HG03432 (cell line): ENCODE measurements around the gene PNKD.

Source experiments
- ATAC-seq: cut with Tn5 transposase; IDR thresholded peaks from one replicate; pipeline ENCODE4 v1.9.1; 2021; ENCODE audit warnings: mild to moderate bottlenecking, moderate library complexity; ENCODE audit not compliant: unreplicated experiment

Gene PNKD, protein sequence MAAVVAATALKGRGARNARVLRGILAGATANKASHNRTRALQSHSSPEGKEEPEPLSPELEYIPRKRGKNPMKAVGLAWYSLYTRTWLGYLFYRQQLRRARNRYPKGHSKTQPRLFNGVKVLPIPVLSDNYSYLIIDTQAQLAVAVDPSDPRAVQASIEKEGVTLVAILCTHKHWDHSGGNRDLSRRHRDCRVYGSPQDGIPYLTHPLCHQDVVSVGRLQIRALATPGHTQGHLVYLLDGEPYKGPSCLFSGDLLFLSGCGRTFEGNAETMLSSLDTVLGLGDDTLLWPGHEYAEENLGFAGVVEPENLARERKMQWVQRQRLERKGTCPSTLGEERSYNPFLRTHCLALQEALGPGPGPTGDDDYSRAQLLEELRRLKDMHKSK

DNA sequence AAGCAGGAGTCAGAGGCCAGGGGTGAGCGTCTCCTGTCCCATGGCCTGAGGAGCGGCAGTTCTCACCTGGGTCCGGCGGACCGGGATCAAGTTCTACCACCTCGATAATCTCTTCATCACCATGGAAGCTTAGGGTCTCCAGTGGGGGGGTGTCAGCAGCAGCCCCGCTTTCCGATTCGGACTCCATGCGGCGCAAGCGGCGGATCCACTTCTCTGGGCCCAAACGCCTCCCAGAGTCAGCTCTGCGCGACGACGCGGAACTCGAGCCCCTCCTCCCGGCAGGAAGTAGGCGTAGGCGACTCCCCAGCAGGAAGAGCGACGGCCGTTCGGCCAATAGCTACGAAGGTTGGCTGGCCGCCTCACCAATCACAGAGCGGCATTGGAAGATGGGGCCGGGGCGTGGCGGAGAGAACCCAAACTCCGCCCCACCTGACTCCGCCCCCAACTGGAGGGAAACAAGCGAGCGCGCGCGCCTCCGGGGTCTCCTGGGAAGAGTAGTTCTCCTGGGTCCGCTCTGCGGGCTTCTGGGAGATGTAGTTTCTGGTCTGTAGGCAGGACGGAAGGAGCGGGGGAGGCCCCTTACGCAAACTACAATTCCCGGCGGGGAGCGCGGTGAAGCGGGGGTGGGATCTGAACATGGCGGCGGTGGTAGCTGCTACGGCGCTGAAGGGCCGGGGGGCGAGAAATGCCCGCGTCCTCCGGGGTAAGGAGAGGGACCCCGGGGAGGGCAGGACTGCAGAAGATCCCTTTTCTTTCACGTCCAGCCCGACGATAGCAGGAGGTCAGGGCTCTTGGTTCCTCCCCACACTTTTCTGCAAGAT lies at the start of gene PNKD, which contains the start of gene AAMP:
Gene PNKD, plus strand, starts transcription at position 620 of the 821 bp plus-strand sequence. Its CDS starts 17 bp downstream, at position 637.
Gene AAMP, minus strand, starts transcription at position 238 of the 821 bp plus-strand sequence. Its CDS starts 51 bp downstream, at position 187.
- peak; percentile 91 for ATAC-seq

DNA sequence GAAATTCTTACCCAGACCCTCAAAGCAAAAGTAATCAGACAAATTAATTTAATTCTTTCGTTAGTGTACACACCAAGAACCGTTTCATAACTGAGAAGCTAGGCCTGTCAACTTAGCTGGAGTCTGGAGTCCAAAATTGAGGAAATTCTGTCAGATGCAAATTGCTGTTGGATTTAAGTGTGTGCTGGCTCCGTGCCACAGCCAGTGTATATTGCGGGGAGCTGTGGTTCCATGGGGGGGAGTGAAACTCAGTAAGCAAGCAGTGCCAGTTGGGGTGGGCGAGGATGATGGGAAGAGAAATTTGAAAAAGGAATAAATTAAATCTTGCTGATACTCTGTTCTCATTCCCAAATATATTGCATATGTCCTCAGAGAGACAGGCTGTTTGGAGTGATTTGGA lies 49.3 kb upstream of the PNKD start:
- no peak for ATAC-seq

DNA sequence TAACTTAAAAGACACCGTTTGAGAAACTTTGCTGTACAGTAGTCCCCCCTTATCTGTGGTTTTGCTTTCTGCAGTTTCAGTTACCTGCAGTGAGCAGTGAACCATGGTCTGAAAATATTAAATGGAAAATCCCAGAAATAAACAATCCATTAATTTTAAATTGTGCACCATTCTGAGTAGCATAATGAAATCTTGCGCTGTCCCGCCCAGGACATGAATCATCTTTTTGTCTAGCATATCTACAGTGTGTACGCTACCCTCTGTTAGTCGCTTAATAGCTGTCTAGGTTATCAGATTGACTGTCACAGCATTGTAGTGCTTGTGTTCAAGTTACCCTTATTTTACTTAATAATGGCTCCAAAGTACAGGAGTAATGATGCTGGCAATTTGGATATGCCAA lies 47.3 kb upstream of the PNKD start:
- peak; percentile 16 for ATAC-seq

DNA sequence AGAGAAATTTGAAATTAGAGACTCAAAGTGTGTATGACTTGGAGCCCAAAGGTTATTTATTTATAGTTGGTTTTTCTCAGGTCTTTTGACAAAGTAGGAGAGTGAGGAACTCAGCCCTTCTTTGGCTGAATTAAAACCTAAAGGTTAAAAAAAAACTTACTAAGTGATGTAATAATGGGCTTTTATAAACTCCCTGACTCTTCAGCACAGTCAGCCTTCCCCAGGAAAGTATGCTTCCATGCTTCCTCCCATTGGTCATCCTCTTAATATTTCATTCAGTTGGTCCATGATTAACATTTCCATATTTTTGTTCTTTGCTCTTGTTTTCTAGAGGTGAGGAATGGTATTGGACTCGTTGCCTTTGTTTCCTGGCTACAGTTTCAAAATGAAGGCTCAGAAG lies 46.1 kb upstream of the PNKD start:
- ATAC-seq = no peak

DNA sequence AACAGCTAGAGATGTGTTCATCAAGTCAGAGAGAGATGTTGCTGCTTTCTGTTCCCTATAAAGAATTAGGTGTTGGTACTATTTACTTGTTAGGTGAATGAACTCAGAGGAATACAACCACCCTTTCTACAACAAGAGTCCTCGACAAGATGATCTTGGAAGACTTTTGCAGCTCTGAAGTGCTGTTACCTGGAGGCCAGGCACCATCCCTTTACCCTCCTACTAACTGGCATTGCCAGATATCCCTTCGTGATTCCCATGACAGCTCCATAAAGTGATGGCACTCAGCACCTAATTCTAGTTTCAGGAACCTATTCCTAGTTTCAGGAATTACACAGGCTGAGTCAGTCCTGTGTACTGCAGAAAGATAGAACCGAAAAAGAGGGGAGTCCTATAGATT lies 43.4 kb upstream of the PNKD start:
- no peak for ATAC-seq

DNA sequence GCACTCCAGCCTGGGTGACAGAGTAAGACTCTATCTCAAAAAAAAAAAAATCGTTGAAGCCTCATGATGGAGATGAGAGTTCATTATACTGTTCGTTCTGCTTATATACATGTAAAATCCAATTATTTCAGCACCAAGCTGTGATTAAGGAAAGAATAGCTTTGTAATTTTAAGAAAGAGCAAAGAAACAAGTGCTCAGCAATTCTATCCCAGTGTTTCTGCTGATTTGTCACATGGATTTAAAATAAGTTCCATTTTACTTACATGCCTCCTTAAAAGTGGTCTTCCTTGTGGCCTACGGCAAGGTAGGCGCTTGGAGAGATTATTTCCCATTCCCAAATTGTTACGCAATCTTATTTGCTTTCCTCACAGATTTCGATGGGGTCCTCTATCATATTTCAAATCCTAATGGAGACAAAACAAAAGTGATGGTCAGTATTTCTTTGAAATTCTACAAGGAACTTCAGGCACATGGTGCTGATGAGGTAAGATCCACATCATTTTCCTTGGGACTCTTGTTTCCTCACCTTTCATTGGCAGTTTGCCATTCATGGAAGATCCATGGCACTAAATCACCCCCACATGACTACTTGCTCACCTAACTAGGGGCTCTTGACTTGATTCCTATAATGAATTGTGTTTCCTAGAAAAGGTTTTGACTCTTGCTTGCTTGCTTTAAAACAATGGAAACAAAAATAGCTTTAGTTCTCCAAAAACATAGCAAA lies 41.8 kb upstream of the PNKD start:
- ATAC-seq = no peak

DNA sequence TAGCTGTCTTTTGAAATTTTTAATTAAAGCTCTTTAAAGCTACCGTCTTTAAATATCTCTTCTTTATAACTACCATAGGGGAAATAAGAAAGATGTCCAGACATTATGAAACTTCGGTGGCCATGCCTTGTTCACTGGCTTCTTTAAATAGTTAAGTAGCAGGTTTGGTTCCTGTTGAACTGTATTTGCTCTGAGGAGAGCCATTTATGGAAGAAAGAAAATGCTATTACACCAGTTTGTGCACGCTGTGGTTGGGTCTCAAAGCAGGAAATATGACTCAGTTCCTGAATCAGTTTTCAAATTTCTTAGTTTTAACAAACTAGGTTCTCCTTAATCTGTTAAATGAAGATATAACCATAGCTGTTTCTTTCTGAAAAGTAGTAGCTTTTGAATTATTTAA lies 41.1 kb upstream of the PNKD start:
- peak; percentile 94 for ATAC-seq

DNA sequence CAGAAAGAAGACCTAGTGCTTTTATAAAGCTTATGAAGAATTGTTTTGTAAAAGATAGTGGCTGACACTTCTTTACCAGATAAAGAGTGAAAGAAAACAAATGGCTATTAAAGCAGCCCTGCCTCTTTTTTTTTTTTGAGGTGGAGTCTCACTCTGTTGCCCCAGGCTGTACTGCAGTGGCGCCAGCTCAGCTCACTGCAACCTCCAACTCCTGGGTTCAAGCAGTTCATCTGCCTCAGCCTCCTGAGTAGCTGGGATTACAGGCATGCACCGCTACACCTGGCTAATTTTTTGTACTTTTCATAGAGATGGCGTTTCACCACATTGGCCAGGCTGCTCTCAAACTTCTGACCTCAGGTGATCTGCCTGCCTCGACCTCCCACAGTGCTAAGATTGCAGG lies 40.5 kb upstream of the PNKD start:
- no peak for ATAC-seq

DNA sequence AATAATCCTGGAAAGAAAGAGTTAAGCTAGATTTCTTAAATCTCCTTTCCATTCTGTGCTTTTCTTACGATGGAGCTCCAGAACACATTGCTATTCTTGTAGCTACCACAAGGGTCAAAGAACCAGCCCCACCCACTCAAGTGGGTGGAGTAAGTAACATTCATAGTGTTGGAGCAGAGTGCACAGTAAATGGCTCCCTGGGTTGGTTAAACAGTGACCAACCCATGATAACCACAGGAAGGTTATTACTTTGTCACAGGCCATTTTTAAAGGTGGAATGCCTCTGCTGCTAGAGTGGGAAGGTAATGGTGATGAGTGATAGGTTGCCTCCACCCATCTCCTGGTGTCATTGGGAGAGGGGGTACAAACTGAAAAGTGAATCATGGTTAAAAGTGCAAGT lies 39.4 kb upstream of the PNKD start:
- ATAC-seq = peak; percentile 49

DNA sequence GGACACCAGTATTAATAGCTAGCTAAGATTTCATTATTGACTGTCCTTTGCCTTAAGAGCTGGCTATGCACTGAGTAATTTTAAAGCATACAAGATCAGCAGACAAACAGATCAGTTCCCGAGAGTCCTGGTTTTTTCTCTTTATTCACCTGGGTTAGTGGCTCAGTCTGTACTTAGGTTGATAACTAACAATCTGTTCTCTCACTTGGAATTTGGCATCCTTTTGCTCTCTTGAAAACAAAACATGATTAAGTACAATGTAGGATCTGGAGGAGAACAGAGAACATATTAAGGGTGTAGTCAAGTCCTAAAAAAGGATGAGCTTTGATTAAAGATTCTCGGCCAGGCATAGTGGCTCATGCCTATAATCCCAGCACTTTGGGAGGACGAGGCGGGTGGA lies 36.8 kb upstream of the PNKD start:
- no peak for ATAC-seq

DNA sequence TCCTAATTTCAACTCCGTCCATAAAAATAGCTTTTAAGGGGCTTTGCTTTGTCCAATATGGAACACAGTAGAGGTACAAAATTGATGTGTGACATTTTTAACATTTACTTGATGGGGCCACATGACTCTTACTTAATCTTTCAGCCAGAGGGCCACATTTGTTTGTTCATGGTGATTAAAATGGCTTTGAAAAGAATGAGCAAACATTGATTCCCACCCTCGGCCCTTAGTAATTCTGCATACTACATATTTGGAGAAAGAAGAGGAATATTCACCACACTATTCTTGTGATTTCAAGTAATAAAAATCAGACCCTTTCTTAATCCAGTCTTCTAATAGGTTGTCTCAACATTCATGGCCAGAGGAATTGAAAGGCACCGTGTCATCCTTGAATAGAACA lies 35.8 kb upstream of the PNKD start:
- ATAC-seq = no peak

DNA sequence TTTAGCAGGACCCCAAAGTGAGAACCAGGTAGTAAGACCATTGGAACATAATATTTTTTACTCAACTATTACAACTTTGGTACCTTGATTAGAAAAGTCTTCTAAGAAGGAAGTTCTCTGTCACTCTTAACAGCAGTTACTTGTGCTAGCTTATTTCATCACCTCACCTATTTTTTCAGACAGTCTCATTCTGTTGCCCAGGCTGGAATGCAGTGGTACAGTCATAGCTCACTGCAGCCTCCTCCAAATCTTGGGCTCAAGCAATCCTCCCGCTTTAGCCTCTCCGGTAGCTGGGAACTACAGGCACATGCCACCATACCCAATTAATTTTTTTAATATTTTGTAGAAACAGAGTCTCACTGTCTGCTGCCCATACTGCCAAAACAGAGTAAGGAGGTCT lies 35.3 kb upstream of the PNKD start:
- no peak for ATAC-seq

DNA sequence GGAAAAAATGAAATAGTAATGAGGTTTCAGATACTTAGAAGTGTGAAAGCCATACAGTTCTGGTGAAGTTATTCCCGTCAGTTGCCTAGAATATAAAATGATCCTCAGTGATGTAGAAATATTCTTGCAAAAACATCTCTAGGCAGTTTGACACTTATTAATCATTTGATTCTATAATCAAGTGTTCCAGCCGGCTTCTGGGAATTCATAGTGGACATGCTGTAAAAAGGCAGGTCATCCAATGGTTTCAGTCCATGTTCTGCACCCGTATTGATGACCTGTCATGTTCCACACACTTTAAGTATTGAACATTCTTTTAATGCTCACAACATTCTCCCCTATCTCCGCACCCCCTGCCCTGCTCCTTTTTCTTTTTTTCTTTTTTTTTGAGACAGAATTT lies 33.5 kb upstream of the PNKD start:
- ATAC-seq = no peak

DNA sequence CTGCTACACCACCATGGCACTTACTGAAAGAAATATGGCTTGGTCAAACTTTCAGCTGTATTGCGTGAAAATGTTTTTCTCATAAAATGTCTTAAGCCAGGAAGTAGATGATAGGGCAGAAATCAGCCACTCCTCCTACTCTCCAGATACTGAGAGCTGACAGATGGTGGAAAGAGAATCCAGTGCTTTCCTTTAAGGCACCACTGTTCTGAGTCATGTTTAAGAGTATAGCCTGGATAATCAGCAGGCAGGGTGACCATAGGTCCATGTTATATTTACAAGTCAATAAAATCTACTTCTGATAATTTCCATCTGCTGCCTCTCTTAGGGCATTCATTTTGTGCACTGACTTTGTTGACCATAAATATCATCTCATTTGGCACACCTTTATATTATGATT lies 31.4 kb upstream of the PNKD start:
- ATAC-seq = no peak

DNA sequence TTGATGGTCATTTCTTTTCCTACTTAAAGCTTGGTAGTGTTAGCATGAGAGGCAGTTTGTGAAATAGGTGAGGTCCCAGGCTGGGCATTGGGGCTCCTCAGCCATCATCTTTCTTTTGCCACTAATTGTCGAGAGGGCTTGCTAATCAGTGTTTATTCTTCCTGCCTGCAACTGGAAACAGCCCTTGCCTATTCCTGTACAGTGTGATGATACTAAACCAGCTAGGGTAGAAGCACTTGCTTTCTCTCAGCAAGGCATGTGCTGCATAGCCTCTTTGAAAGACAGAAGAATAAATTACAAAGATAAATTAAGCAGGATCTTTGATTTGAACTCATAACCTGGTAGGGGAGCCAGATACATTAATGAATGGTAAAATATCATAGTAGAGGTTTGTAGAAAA lies 26.1 kb upstream of the PNKD start:
- no peak for ATAC-seq

DNA sequence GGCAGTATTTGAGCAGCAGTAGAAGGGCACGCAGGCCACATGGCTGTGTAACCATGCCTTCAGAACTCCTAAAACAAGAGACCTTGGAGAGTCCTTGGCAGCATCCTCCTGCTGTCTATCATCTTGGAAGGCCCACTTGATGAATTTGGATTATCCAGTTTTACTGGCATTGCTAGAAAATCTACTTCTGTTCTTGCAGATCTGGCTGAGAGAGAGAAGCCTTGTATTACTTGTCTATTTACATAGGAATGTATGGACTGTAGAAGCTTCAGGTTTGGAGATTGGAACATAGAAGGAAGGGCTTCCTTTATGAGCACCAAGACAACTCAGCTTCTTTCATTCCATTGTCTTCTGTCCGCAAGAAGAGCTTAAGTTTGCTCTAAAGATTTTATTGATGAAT lies 25.7 kb upstream of the PNKD start:
- ATAC-seq = no peak

DNA sequence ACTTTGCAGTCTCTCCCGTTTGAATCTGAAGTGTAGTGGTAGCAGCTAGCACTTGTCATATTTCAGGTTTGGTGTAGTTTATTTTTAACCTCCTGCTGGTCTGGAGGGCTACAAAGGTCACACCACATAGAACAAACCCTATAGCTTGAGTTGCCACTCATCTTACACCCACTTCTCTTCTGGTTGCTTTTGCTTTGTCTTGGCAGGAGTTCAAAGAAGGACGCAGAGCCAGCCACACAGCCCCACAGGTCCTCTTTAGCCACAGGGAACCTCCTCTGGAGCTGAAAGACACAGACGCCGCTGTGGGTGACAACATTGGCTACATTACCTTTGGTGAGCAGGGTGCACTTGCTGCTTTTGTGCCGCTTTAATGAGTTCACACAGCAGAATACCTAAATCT lies 25.1 kb upstream of the PNKD start:
- ATAC-seq = no peak

DNA sequence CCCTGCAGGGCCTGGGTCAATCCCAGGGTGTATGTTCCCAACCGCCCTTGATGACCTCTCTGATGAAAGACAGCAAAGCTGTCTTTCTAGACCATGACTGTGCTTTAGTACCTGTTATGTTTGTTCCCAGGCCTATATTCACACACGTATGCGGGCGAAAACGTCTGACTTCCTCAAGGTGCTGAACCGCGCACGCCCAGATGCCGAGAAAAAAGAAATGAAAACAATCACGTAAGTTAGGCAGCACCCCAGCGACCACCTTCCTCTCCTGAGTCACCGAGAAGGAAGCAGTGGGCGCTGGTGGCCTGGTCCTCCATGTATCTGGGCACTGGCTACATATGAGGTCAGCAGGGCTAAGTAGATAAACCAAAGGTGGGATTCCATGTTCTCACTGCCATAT lies 20.6 kb upstream of the PNKD start:
- ATAC-seq = no peak

DNA sequence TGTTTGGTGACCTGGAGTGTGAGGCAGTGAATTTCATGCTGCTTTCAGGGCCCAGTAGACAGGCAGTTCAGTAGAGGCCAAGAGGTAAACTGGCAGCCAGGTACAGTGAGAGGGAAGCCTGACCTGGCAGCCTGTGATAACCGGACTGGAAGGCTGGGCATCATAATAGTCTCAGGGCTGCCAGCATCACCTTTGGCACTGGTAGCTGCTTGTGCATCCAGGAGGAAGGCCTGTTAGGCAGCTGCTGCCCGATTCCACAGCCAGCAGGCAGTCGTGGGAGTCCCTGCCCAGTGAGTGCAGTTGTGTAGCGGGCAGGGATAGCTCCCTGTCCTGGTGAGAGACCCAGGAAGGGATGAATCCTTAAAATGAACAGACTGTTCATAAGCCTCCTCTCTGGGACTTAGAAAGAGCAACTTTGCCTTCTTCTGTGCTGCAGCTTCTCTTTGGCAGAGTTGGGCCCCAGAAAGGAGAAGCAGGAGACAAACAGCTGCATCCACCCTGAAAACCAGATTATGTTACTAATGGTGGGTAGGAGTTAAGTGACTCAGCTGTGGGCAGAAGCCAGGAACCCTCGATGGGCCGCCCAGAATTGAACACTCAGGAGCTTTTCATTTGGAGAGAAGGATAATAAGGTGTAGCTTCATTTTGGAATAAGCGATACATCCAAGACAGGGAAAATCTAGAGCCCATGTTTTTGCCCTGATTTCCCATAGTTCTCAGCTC lies 17.6 kb upstream of the PNKD start:
- no peak for ATAC-seq

DNA sequence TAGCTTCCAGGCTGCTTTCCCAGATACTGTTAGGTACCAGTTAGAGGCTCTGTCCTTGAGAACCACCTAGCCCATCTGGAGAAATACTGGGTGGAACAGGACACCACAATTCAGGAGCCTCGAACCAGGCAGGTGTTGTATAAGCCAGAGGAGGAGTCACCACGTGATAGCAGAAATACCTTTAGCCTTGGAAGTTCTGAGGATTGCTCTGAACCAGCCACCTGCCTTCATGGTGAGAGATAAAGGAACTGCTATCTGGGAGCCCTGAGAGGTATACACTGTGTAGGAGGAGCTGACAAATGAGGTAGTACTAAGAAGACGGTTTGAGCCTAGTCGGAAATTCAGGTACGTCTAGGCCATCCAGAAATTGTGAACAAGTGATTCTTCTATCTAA lies 17.1 kb upstream of the PNKD start:
- ATAC-seq = no peak

DNA sequence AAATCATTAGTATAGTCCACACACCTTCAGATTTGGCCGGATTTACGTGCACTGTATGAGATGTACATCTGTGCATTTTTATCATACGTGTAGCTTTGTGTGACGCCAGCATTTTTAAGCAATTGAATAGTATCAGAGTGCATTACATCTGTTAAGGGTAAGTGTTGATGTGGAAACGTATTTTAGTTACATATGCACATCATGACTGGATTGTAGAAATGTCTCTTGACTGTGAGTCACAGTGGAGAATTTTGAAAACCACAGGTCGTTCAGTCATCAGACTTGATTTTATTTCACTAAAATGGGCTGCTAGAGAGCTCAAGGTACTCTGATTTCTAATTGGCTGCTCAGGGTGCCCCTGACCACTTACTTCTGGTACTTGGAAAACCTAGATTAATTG lies 14.9 kb upstream of the PNKD start:
- ATAC-seq = no peak
